B cell (primary cell): ENCODE measurements around the gene RENBP. TPM values are rescaled to one million over a fixed set of nuclear protein-coding genes. Genes with fewer than 3 reads are reported as not detected.

ENCODE experiments used
- ATAC-seq: fragments of 200-7000 bp; cut with Tn5 transposase; one replicate; pipeline ENCODE4 v1.10.0; 2021; ENCODE audit warnings: low read depth, mild to moderate bottlenecking, moderate number of reproducible peaks, moderate library complexity
- CTCF ChIA-PET: fragments of 350-600 bp; sonication (Branson Sonifier 250); formaldehyde crosslinking; loops from one replicate; lab custom pipeline; 2021; ENCODE audit warnings: antibody characterized with exemption, inconsistent platforms; lab: Charles Lee
- POLR2A ChIA-PET: fragments of 350-600 bp; sonication (Branson Sonifier 250); formaldehyde crosslinking; loops from one replicate; lab custom pipeline; 2021; ENCODE audit warnings: antibody characterized with exemption; lab: Charles Lee
- DNase-seq: peaks from one replicate; pipeline ENCODE4 v3.0.0; 2013
- H2AFZ ChIP-seq: 2 replicates; pipeline ENCODE4 v1.6.1; 2012; ENCODE audit warnings: mild to moderate bottlenecking, low read depth, low read length; ENCODE audit not compliant: insufficient read depth, poor library complexity, severe bottlenecking
- H3K27ac ChIP-seq, 2 donors: 1 replicate in 1 of 2; 2 replicates in 1 of 2; pipeline ENCODE4 v1.5.1; 2012 to 2013; ENCODE audit warnings: low read length in 2 of 2, mild to moderate bottlenecking in 2 of 2, moderate library complexity in 1 of 2
- H3K27me3 ChIP-seq, 4 experiments: fragments of 200-600 bp in 1 of 4; sonication (generic) in 1 of 4; replicated peaks in 1 of 4; 1 replicate in 2 of 4; 2 replicates in 2 of 4; pipeline versions ENCODE4 v1.6.1 to v1.7.0; 2013 to 2016; ENCODE audit warnings: low read length in 3 of 4, mild to moderate bottlenecking in 2 of 4, mixed read lengths in 1 of 4, moderate library complexity in 1 of 4; ENCODE audit not compliant: insufficient read depth in 4 of 4, control insufficient read depth in 3 of 4; ENCODE audit errors: control extremely low read depth in 1 of 4
- H3K36me3 ChIP-seq, 2 experiments: replicated peaks in 1 of 2; 1 replicate in 1 of 2; 2 replicates in 1 of 2; pipeline versions ENCODE4 v1.6.1 to v1.7.1; 2013; ENCODE audit warnings: low read length in 1 of 2; ENCODE audit not compliant: insufficient read depth in 2 of 2, control insufficient read depth in 1 of 2; ENCODE audit errors: control extremely low read depth in 1 of 2, extremely low read depth in 1 of 2
- H3K4me1 ChIP-seq, 2 donors: fragments of 200-600 bp in 1 of 2; sonication (generic) in 1 of 2; 1 replicate in 1 of 2; 2 replicates in 1 of 2; pipeline versions ENCODE4 v1.5.1 to v1.6.1; 2013 to 2017; ENCODE audit warnings: low read length in 2 of 2; ENCODE audit not compliant: control insufficient read depth in 2 of 2, insufficient read depth in 2 of 2
- H3K4me2 ChIP-seq: replicated peaks from 2 replicates; pipeline ENCODE3; 2012; ENCODE audit warnings: mild to moderate bottlenecking, low read depth, low read length; ENCODE audit not compliant: poor library complexity, severe bottlenecking
- H3K4me3 ChIP-seq, 5 experiments: fragments of 200-600 bp in 1 of 5; sonication (generic) in 1 of 5; 1 replicate in 3 of 5; 2 replicates in 2 of 5; pipeline versions ENCODE4 v1.5.1 to v1.7.0; 2011 to 2016; ENCODE audit warnings: low read length in 4 of 5, mild to moderate bottlenecking in 4 of 5, low read depth in 2 of 5, control low read depth in 1 of 5, moderate library complexity in 1 of 5; ENCODE audit not compliant: insufficient read depth in 1 of 5; ENCODE audit errors: control extremely low read depth in 1 of 5, extremely low read depth in 1 of 5
- H3K79me2 ChIP-seq: fragments of 200-600 bp; sonication (generic); one replicate; pipeline ENCODE4 v1.6.0; 2016; ENCODE audit warnings: low read length; ENCODE audit not compliant: control insufficient read depth, insufficient read depth
- H3K9ac ChIP-seq: fragments of 200-600 bp; sonication (generic); 2 replicates; pipeline ENCODE4 v1.6.1; 2017; ENCODE audit warnings: mild to moderate bottlenecking, low read length, moderate library complexity
- H3K9me3 ChIP-seq, 3 donors: one replicate each; pipeline versions ENCODE4 v1.6.1 to v1.7.1; 2013; ENCODE audit warnings: low read length in 2 of 3; ENCODE audit not compliant: control insufficient read depth in 2 of 3, insufficient read depth in 1 of 3; ENCODE audit errors: control extremely low read depth in 1 of 3
- H4K20me1 ChIP-seq: 2 replicates; pipeline ENCODE4 v1.6.0; 2012; ENCODE audit warnings: mild to moderate bottlenecking, low read length; ENCODE audit not compliant: insufficient read depth, control insufficient read depth, poor library complexity, severe bottlenecking
- H3K27ac Mint-ChIP-seq: one replicate; pipeline ENCODE4 v1.8.0; 2021; ENCODE audit warnings: mixed read lengths
- H3K27me3 Mint-ChIP-seq: one replicate; pipeline ENCODE4 v1.8.0; 2021; ENCODE audit warnings: mixed read lengths
- H3K4me1 Mint-ChIP-seq: one replicate; pipeline ENCODE4 v1.8.0; 2021; ENCODE audit warnings: mixed read lengths
- H3K4me3 Mint-ChIP-seq: one replicate; pipeline ENCODE4 v1.8.0; 2021; ENCODE audit warnings: mixed read lengths
- H3K9me3 Mint-ChIP-seq: one replicate; pipeline ENCODE4 v1.8.0; 2022; ENCODE audit warnings: mixed read lengths; ENCODE audit not compliant: insufficient read depth
- EZH2 ChIP-seq: IDR thresholded peaks from 2 replicates; pipeline ENCODE4 v1.6.1; 2012; ENCODE audit warnings: borderline replicate concordance, low read depth, mild to moderate bottlenecking, moderate library complexity, low read length; ENCODE audit not compliant: insufficient read depth, poor library complexity, severe bottlenecking
- WGBS: methylation state at CpG from one replicate; pipeline ENCODE4 v1.1.5; 2013; ENCODE audit warnings: missing lambda C conversion rate; ENCODE audit not compliant: insufficient coverage; 5-methylcytosine and 5-hydroxymethylcytosine counted together
- intact Hi-C: fragments of 100-400 bp; cut with micrococcal nuclease; formaldehyde crosslinking; loops from one replicate; pipeline ENCODE4 v1.10.0; 2022
- polyA plus RNA-seq: library from polyadenylated mRNA; depleted of rRNA; stranded (reverse); fragments of >200 nt; gene quantifications from 2 replicates; pipeline ENCODE4 v1.2.3, GENCODE V29; 2012
- total RNA-seq, 2 donors: library from RNA; stranded (reverse); fragments of 120-200 nt in 1 of 2; gene quantifications; 1 replicate in 1 of 2; 2 replicates in 1 of 2; pipeline versions ENCODE4 v1.2.3 to v1.2.4, GENCODE V29; 2013 to 2022
- TF ChIP-seq, protein P1 (sequence below): fragments of 200-600 bp; IDR thresholded peaks from one replicate; pipeline ENCODE4 v1.8.0; 2022; ENCODE audit warnings: antibody characterized with exemption, mild to moderate bottlenecking

The RENBP gene
- total and polyA plus RNA-seq, 2 donors (not counting 1 experiment from before 2014, with no cell fraction given): 30.6 to 39.2 TPM

DNA sequence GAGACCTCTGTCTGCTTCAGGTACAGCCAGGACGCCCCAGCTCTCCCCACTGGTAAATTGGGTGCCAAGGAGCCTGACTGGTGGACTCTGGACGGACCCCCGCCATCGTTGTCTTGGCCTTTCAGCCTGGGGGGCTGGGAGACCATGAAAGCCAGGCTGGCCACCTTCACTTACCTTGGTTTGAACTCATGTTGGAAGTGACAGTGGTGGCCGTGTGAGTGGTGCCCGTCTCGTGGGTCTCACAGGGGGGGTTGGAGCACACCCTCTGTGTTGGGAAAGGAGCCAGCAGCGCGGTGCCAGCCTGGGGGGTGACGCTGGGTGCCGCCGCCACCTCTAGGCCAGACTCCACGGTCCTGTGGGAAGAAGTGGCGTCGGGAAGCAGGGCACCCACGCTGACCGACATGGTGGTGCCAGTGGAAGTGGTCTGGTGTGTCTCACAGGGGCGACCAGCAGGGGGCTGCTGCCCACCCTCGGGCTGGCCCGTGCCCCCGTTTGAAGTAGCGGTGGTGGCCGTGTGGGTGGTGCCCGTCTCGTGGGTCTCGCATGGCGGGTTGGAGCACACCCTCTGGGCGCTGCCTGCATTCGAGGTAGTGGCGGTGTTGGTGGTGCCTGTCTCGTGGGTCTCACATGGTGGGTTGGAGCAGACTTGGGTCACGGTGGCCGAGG is 9.6 kb upstream of the RENBP start:
- no peak overlapping the region for H2AFZ ChIP-seq
- ATAC-seq: no peak
- WGBS: 91% methylated on average over 12 of the region's 33 CpGs
- H3K9ac ChIP-seq: no peak overlapping the region
- no peak overlapping the region for H3K4me2 ChIP-seq
- TF ChIP-seq, protein P1, sequence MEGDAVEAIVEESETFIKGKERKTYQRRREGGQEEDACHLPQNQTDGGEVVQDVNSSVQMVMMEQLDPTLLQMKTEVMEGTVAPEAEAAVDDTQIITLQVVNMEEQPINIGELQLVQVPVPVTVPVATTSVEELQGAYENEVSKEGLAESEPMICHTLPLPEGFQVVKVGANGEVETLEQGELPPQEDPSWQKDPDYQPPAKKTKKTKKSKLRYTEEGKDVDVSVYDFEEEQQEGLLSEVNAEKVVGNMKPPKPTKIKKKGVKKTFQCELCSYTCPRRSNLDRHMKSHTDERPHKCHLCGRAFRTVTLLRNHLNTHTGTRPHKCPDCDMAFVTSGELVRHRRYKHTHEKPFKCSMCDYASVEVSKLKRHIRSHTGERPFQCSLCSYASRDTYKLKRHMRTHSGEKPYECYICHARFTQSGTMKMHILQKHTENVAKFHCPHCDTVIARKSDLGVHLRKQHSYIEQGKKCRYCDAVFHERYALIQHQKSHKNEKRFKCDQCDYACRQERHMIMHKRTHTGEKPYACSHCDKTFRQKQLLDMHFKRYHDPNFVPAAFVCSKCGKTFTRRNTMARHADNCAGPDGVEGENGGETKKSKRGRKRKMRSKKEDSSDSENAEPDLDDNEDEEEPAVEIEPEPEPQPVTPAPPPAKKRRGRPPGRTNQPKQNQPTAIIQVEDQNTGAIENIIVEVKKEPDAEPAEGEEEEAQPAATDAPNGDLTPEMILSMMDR: no peak
- no peak for TF ChIP-seq EZH2
- intact Hi-C loops: no loop called here
- H4K20me1 ChIP-seq: no peaks in the 10 kb centered on the region
- H3K4me1 ChIP-seq: peaks cover 0 to 4% of the 10 kb centered on the region in 2 donors
- CTCF ChIA-PET: interaction anchor here (15.4 kb wide), 1 partner anchor 28 kb away, joined by 325 read pairs; the partner anchor contains the start of gene ARHGAP4
- Mint-ChIP-seq H3K27ac (peak overlapping the region; percentile 59), H3K4me3 (no peak overlapping the region), H3K27me3 (no peaks in the 10 kb centered on the region), H3K9me3 (no peaks in the 10 kb centered on the region), H3K4me1 (peaks cover 2% of the 10 kb centered on the region)
- DNase-seq: no peak
- no peaks in the 10 kb centered on the region for H3K27me3 ChIP-seq
- H3K9me3 ChIP-seq: no peaks in the 10 kb centered on the region
- H3K4me3 ChIP-seq: no peak overlapping the region
- POLR2A ChIA-PET: no interaction called here
- H3K79me2 ChIP-seq: no peaks in the 10 kb centered on the region
- H3K36me3 ChIP-seq: peaks cover 0 to 64% of the 10 kb centered on the region in 2 experiments
- H3K27ac ChIP-seq: no peak overlapping the region

GRCh38 chrX:153953342-153953830 is 8.9 kb upstream of the RENBP start:
- Histone ChIP-seq H4K20me1 (no peaks in the 10 kb centered on the region), H3K9ac (no peak overlapping the region), H3K4me3 (no peak overlapping the region), H2AFZ (no peak overlapping the region), H3K4me1 (peaks cover 0 to 7% of the 10 kb centered on the region in 2 donors), H3K27ac (no peak overlapping the region), H3K79me2 (no peaks in the 10 kb centered on the region), H3K36me3 (peaks cover 0 to 57% of the 10 kb centered on the region in 2 experiments), H3K9me3 (no peaks in the 10 kb centered on the region), H3K4me2 (no peak overlapping the region), H3K27me3 (no peaks in the 10 kb centered on the region)
- Mint-ChIP-seq H3K27ac (peak overlapping the region; percentile 72), H3K4me1 (peaks cover 2% of the 10 kb centered on the region), H3K4me3 (no peak overlapping the region), H3K27me3 (no peaks in the 10 kb centered on the region), H3K9me3 (no peaks in the 10 kb centered on the region)
- peak; percentile 84 for ATAC-seq
- intact Hi-C loops: no loop called here
- ChIA-PET CTCF (interaction anchor here (1.1 to 15.4 kb wide), 4 partner anchors 9 to 190 kb away, joined by 3 to 325 read pairs (median 6); partner anchors contain the start of genes ARHGAP4, PLXNB3 and RENBP), POLR2A (no interaction called here)
- WGBS: 38% methylated on average over 15 of the region's 33 CpGs
- peak; percentile 75 for DNase-seq
- TF ChIP-seq, protein P1: peak; percentile 80
- TF ChIP-seq EZH2: no peak
